HG03575 (cell line): Measurements from ENCODE around the gene LMBRD2.
"Not testable (repeated sequence)": the region's sequence is repeated elsewhere in the genome, so short reads cannot be mapped to it uniquely, and the experiment has no call there.

Source experiments
- ATAC-seq: cut with Tn5 transposase; IDR thresholded peaks from one replicate; pipeline ENCODE4 v1.9.1; 2021; ENCODE audit not compliant: unreplicated experiment, insufficient number of reproducible peaks, low FRiP score; ENCODE audit errors: extremely low read depth

LMBRD2 gene

GRCh38 chr5:36129666-36130065 is 22.0 kb downstream of the LMBRD2 start:
- not testable (repeated sequence) for ATAC-seq

- ATAC-seq, result no peak
Observed at GRCh38 chr5:36128795-36129194, 22.9 kb downstream of the LMBRD2 start.

- ATAC-seq, result no peak
Observed at GRCh38 chr5:36125868-36126267, 25.8 kb downstream of the LMBRD2 start.

DNA sequence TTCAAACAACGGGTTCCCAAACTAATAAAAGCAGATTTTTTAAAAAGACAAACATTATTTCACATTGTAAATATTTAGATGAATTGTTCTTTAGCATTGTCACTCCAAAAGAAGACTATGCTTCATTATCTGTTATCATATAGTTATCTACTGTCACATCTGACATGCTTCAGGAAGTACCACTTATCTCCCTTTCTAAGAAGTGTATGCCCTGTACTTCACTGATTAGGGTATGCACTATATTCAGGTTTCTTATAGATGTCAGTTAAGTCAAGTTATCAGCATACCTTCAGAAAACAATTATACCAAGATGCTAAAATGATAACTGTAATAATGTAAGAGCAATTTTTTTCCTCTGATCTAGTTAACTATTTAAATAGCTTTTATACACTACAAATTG is 40.4 kb downstream of the LMBRD2 start:
- ATAC-seq, result no peak

DNA sequence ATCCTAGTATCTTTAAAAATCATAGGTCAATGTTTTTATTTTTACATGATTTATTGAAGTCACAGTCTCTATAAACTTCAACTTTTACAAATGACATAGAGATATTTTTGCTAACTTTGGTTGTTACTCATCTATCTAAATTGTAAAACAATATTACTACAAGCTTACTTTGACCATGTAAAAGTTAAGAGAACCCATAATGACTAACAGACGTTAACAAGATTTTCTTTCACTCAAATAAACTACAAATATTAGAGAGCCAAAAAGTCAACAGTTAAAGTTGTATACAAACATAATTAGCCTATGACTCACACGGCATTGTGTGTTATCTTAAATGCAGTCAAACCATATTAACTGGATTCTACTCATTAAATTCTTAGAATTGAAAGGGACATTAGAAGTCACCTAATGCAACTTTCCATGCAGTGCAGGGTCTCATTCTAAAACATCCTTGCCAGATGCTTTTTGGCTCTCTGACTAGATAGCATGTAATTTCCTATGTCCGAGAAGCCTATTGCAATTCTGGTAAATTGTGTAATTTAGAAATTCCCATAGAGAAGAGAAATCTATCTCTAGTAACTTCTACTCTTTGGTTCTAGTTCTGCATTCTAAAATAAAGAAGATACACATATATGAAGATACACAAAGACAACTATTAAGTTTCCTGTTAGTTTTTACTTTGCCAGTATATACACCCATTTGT is 42.8 kb downstream of the LMBRD2 start:
- no peak for ATAC-seq

- no peak for ATAC-seq
Observed at GRCh38 chr5:36105819-36106218, 45.9 kb downstream of the LMBRD2 start.

- no peak for ATAC-seq
Observed at GRCh38 chr5:36099748-36100147, 51.9 kb downstream of the LMBRD2 start.

- no peak for ATAC-seq
Observed at GRCh38 chr5:36096486-36096885, 55.2 kb downstream of the LMBRD2 start.

DNA sequence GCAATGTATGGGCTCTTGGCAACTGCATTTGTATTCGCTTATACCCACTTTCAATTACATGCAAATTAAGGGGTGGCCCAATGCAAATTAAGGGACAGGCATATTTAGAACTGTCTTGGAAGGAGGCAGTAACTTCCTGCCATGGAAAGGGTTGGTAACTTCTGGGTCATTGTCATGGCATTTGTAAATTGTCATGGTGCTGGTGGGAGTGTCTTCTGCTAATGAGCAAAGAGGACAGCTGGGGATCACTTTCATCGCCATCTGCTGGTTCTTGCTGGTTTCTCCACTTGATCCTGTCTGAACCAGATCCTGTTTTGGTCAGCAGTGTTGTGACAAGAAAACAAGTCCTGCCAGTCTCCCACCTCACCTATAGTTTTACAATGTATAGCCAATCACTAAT is 61.7 kb downstream of the LMBRD2 start:
- ATAC-seq, result no peak

DNA sequence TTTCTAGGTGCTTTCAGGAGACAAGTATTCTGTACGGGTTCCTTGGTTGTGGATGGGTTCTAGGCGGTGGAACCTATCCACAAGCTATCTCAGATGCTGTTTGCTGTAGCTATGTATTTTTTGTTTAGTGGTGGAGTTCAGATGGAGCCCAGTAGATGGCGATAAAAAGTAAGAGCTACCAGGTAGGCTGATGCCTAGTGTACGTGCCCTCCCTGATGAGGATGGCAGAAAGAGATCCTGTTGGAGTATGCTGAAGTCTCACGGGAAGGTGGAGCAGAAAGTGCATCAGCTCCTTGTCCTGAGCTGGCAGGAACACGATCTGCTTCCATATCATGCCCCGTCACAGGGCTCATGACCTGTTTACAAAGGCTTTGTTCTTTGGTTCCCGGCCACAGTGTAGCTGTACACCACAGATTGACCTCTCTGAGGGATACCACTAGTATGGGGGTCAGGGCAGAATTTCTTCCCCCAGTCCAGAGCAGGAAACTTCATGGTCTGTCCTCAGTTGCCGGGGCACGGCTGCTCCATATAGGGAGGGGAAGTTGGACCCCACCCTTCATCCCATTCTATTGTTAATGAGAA is 72.4 kb downstream of the LMBRD2 start:
- ATAC-seq, result no peak

- no peak for ATAC-seq
Observed at GRCh38 chr5:36078430-36078829, 73.3 kb downstream of the LMBRD2 start.

DNA sequence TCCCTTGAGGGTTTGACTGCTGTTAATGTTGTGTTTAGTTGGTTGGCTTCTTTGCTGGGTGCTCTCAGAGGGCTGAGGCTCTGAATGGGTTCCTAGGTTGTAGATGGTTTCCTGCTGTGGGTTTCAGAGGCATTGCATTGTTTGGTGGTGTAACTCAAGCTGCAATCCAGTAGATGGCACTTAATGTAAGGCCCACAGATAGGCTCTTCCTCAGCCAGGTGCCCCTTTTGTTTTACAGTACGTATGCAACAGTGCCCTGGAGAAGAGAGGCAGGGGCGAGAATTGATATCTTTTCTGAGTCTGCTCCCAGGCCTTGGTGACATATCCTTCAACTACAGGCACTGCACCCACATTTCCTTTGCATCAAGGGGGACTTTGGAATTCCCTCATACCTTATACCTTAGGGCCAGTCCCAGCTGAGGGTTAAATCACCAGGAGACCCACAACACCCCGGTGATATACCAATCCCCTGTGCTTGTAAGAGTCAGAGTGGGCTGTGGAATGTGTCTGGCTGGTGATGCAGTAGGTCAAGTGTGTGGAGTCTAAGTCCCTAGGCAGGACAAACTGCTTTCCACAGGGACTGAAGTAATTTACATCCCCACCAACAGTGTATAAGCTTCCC is 78.0 kb downstream of the LMBRD2 start:
- peak; percentile 73 for ATAC-seq

DNA sequence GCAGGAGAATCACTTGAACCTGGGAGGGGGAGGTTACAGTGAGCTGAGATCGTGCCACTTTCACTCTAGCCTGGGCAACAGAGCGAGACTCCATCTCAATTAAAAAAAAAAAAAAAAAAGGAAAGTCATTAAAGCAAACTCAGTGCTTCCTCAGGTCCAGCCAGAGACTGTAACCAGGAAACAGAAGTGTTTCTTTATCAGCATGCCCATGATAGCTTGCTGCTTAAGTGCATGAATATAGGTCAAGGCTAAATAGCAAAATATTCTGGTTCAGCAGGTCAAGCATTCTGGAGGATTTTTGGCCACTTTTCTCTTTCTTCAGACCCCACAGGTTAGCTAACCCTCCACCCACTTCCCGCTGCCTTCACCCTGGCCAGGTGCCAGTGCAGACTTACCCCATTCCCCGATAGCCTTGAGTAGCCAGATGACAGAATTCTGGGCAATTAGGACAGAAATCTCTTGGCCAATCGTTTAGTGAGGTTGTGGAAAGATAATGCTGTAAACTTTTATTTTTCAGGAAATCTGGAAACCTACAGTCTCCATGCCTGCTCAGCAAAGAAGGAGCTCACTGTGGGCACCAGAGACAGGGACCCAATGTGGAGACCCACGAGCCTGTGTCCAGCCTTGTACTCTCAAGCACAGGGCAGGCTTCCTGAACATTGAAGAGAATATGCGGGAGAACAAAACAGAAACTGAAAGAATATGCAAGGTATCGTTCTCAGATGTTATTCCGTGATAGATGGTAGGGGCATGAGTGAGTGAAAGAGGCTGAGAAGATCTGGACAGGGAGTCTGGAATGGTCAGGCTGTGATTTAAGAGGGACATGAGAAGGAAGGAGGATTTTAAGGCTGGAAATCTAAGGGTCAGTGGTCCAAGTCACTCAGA is 80.8 kb downstream of the LMBRD2 start:
- peak; percentile 39 for ATAC-seq

DNA sequence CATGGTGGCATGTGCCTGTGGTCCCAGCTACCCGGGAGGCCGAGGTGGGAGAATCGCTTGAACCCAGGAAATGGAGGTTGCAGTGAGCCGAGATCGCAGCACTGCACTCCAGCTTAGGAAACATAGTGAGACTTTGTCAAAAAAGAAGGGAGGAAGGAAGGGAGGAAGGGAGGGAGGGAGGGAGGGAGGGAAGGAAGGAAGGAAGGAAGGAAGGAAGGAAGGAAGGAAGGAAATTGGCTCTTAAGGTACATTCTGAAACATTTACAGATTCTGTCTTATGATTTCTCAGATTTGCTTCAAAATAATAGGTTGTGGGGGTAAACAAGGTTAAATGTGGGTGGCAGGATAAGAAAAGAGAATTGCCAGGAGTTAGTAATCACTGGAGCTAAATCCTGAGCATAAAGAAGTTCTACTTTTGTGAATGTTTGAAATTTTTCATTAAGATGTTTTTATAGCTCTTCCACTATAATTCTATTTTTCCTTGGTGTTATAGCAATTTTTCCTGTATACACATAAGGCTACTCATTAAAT is 82.9 kb downstream of the LMBRD2 start:
- no peak for ATAC-seq

DNA sequence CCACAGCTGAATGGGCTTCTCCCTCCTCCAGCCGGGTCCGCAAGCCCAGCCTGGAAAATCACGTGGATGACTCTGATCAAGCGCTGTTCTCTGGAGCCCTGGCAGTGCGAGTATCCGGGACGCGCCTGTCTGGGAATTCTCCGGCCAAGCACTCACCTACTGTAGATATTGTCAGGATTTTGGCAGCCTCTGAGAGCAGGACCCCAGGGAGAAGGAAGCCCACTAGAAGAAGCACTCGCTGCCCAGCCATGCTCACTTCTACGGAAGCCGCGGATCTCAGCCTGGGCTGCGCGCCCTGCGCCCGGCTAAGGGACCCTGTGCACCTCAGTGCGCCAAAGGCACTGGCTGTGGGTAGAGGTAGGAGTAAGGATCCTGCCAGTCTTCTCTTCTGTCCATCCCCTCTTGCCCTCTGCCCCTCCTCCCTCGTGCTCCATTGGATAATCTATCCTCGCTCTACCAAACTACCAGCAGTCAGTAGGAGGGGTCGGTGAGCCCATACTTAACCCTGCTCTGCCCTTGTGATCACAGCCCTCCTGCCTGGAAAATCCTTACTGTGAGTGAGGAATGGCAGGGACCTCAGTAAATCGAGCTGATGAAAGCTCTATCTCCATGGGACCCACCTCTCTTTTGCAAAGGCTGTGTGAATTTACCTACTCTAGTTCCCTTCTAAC is 85.0 kb downstream of the LMBRD2 start, which contains the start of gene UGT3A2:
TSS of gene UGT3A2 (minus strand) at position 343 of the 671 bp plus-strand sequence. CDS start at position 250, 93 bp downstream.
- ATAC-seq, result no peak

- ATAC-seq, result no peak
Observed at GRCh38 chr5:36066001-36066539, 85.6 kb downstream of the LMBRD2 start.

GRCh38 chr5:36060420-36060887 is 91.2 kb downstream of the LMBRD2 start:
- ATAC-seq, result no peak
